ENCODE results near the gene RGCC.
"Not testable (repeated sequence)": the region's sequence is repeated elsewhere in the genome, so short reads cannot be mapped to it uniquely, and the experiment has no call there.

RGCC gene, protein sequence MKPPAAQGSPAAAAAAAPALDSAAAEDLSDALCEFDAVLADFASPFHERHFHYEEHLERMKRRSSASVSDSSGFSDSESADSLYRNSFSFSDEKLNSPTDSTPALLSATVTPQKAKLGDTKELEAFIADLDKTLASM

DNA sequence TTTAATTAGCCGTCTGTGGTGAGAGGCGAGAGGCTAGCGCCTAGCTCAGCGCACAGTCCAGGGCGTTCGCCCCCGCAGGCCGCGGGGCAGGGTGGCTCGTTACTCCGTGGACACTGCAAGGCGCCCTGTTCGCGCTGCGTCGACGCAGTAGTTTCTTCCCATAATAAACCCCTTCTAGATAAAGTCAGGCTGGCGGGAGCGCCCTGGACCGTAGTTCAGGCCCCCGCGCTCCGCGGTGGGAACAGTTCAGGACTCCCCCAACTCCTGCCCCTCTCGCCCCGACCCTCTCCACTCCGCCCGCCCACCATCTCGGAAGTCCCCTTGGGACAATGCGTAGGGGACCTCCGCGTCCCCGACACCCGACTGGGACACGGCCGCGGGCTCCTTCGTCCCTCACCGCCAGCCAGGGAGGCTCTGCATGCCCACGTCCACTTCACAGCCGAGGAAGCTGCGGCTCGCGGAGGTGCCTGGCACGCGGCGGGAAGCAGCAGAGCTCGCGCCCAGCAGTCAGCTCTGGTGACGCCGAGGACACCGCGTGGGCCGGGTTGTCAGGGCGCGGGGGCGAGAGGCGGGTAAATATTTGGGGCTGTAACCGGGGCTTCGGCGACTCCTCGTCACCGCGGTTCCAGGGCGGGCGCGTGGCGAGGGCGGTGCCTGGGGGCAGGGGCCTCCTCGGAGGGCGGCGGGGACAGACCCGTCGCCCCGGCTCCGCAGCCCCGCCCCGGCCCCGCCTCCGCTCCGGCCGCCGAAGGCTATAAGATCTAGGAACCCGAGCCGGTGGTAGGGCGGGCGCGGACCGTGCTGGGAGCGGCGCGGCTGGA lies at the start of gene RGCC:
Gene RGCC (plus strand): TSS at position 783 of the 821 bp plus-strand sequence. CDS start 158 bp downstream, outside the sequence.
- no peak for DNase-seq (ENCODE audit: low spot score)

DNA sequence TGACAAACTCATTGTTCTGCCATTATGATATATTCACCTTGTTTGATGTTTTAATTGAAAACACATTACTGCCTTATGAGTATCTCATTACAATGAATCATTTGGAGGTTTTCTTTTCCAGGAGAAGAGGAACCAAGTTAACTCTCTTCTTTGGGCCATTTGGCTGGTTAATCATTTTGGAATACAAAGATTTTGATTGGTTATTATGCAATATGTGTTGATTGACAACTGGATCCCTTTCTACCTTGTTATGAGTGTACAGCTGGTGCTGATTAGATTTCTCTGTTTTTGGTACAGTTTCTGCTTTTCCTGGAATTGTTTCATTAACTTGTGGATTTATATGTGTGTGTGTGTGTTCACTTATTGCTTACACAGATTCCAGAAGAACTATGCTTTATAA lies 49.2 kb upstream of the RGCC start:
- DNase-seq (ENCODE audit: low spot score): no peak

DNA sequence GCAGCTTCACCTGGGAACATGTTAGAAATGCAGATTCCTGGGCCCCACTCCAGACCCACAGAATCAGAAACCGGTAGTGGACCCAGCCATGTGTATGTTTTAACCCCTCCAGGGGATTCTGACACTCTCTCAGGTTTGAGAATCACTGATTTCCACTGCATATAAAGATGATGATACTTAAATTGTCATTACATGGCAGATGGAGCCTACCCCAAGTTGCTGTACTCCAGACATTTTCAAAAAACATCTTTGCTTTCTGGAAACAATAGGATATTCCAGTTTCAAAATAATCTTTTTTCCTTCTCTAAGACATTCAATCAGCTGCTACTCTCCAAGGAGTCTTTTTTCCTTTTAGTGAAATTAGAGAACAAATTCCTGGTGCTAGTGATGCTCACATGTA lies 48.6 kb upstream of the RGCC start:
- no peak for DNase-seq (ENCODE audit: low spot score)

DNA sequence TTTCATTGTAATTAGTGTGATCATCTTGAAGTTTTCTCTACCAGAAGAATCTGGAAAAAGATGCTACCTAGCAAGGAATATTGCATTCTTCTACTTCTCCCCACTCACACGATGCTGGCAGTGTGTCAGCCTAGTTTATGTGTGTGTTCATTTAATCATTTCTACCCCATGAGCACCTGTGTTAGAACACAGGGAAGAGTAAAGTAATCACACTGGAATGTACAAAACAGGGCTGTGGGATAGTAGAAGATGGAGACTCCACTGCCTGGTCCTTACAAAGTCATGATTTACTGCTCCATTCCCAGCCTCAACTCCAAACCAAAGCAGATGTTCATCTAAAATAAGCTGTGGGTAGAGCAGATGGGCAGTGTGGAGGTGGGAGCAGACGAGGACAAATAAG lies 47.7 kb upstream of the RGCC start:
- no peak for DNase-seq (ENCODE audit: low spot score)

DNA sequence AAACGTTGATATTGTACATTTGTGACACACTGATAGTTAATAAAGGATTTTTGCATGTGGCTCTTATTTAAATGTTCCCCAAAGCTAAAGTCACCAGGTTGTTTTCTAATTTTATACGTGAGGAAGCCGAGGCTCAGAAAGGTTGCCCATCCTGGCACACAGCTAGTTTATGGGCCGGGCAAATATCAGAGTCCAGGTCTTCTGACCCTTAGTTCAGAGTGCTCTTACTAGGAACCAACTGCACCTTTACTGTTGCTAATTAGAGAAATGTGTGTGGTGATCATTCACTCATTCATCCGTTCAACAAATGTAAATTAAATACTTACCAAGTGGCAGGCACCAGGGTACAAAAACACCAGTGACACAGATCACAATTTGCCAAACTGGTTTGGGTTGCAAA lies 46.3 kb upstream of the RGCC start:
- DNase-seq (ENCODE audit: low spot score): no peak

DNA sequence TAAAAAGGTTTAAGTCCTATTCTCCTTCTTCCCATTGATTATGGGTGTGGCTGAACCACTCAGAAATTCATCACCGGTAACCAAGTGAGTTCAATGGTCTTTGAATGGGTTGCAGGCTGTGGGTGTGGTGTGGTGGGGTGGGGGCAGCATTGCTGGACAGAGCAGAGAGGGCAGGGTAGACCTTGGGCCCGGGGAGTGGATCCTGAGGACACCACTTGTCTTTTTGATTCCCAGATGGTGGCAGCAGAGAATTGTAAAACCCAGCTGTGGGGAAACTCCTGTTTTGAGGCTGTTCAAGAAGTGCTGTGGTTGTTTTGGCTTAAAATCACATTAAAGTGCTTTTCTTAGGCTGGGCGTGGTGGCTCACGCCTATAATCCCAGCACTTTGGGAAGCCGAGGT lies 45.8 kb upstream of the RGCC start:
- peak; percentile 6 for DNase-seq (ENCODE audit: low spot score)

DNA sequence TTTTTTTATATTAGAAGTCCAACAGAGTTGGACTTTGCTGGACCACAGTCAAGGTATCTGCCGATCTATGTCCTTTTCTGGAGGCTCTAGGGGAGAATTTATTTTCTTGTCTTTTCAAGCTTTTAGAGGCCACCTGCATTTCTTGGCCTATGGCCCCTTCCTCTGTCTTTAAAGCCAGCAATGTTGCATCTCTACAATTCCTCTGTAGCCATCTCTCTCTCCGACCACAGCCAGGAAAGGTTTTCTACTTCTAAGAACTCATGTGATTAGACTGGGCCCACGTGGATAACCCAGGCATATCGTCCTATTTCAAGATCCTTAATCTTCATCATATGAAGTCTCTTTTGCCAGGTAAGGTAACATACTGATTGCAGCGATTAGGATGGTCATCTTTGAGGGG lies 43.5 kb upstream of the RGCC start:
- DNase-seq (ENCODE audit: low spot score): no peak

DNA sequence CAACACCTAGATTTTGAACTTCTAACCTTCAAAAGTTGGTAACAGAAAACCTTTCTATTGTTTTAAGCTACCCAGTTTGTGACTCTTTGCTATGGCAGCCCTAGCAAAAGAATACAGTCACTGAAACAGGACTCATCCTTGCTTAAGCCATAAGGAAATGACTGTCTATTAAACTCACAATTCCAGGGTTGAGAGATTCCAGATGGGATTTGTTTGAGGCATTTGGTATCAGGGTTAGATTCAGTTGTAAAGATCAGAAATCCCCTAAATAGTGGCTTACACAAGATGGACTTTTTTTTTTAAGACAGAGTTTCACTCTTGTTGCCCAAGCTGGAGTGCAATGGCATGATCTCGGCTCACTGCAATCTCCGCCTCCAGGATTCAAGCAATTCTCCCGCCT lies 41.1 kb upstream of the RGCC start:
- DNase-seq (ENCODE audit: low spot score): no peak

DNA sequence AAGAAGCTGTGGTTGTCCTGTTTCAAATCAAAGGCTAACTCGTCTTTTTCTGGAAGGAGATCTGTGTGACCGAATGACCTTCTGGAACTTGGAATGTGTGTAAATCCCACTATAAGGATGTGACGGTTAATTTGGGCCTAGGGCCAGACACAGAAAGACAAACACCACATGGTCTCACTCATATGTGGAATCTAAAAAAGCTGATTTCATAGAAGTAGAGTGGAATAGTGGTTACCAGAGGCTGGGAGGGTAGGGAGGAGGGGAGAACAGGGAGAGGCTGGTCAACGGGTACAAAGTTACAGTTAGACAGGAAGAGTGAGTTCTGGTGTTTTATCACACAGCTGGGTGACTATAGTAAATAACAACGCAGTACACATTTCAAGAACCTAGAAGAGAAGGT lies 39.3 kb upstream of the RGCC start:
- DNase-seq (ENCODE audit: low spot score): no peak

DNA sequence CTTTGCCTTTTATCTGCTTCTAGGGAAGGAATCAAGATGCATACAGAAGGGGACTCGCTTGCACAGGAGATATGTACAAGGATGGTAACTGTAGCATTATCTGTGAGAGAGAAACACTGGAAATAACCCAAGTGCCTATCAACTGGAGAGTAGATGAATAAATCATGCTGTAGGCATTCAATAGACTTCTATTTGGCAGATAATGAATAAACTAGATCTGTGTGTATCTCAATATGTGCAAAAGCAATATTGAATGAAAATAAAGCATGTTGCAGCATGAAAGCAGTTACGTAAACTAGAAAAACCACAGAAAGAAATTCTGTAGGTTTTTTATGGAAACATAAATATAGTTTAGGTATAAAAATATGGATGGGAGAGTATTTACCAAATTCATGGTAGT lies 38.6 kb upstream of the RGCC start:
- DNase-seq (ENCODE audit: low spot score): no peak

DNA sequence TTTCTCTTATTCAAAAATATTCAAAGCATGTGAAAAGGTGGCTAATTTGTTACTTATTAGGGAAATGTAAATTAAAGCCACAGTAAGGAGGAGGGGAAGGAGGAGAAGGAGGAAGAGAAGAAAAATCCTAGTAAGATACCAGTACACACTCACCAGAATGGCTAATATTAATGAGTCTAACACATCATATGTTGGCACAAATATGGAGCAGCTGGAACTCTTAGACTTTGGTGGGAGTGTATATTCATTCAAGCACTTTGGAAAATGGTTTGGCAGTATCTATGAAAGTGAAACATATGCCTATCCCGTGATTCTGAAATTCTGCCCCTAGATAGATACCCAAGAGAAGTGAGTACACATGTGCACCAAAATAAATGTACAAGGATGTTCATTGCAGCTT lies 38.1 kb upstream of the RGCC start:
- DNase-seq (ENCODE audit: low spot score): no peak

DNA sequence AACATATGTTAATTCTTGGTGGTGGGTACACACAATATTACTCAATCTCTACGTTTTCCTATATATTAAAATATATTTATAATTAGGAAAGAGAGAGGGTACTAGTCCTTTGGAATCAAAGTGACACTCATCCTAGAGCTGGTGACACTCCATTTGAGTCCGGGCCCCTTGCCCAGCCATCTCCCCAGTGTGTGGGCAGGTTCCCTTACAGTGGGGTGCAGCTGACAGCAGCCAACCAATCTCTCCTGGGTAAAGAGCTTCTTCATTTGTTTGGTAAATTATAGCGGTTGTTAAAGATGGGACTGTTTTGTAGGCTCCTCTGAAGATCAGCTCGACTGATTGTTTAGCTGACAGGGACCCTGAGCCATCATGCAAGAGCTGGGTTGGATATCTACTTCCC lies 37.2 kb upstream of the RGCC start:
- DNase-seq (ENCODE audit: low spot score): no peak

DNA sequence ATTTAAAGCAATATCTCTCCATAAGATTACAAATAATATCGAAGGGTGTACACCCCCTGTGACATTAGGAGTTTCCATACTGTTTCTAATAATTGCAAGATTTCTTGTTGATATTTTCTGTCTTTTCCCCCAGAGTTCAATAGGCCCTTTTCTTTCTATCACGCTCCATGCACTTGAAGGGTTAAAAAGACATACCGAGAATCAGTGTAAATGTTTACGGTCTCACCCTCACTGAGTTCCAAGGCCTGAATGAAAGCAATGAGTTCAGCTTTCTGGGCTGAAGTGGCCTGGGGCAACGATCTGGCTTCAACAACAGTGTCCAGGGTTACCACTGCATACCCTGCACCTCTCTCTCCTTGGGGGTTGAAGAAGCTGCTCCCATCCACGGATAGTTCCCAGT lies 36.0 kb upstream of the RGCC start:
- not testable (repeated sequence) for DNase-seq (ENCODE audit: low spot score)

DNA sequence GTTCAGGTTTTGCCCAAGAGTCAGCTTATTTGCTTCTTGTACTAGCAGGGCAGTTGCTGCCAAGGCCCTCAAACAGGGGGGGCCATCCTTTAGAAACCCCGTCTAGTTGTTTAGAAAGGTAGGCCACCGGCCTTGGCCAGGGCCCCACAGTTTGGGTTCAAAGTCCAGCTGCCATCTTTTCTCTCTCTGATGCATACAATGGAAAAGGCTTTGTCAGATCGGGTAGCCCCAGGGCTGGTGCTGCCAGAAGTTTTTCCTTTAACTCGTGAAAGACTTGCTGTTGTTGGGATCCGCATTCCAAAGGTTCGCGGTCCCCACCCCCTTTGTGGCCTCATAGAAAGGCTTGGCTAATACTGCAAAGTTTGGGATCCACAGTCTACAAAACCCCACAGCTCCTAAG lies 35.4 kb upstream of the RGCC start:
- not testable (repeated sequence) for DNase-seq (ENCODE audit: low spot score)

DNA sequence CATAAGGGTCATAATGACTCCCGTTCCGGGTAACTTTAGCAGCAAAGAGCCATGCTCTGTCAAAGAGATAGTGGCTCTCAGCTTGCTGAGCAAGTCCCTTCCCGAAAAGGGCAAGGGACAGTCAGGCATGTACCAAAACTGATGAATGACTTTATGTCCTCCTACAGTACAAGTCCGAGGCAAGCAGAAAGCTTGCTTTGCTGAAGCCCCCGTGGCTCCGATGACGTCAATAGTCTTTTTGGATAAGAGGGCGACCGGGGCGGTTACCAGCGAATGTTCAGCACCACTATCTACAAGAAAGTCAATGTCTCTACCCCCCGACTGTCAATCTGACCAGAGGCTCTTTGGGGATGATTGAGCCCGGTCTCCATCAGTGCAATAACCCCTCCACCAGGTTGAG lies 34.1 kb upstream of the RGCC start:
- not testable (repeated sequence) for DNase-seq (ENCODE audit: low spot score)

DNA sequence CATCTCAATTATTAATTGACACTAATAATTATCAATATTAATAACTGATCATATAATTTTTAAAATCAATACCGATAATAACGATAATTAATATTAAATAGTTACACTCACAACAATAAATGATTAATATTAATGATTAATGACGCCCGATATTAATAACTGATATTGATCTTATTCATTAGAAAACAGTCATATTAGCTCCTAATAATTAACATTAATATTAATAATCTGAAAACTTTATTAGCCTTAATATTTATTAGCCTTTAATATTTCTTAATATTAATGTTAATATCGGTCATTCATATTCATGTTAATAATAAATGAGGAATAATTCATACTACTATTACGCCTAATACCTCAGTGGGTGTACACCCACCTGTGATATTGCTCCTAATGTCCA lies 32.7 kb upstream of the RGCC start:
- not testable (repeated sequence) for DNase-seq (ENCODE audit: low spot score)

DNA sequence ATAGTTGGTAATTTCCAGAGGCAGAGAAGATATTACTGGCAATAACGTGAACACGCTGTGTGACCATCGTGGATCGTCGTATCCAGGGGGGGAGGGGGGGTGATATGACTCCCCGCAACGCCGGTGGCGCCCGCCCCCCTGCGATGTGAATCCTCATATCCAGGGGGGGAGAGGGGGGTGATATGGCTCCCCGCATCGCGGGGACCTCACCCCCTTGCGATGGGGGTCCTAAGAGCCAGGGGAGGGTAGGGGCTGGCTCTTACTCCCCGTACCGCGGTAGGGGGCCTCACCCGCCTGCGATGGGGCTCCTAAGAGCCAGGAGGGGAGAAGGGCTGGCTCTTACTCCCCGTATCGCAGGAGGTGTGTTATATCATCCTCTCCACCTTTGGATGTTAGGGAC lies 31.3 kb upstream of the RGCC start:
- DNase-seq (ENCODE audit: low spot score): no peak

DNA sequence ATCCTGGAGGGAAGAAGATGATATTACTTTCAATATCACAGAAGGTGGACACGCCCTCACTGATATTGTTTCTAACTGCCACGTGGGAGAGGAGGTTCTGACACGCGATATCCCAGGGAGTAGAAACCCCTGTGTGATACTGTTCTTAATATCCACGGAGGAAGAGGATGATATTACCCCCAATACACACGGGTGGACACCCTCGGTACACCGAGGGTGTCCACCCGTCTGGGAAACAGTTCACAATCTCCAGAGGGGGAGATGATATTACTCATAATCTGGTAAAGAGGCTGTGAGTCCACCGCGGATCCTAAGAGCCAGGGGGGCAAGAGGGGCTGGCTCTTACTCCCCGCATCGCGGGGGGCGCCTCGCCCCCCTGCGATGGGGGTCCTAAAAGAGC lies 29.7 kb upstream of the RGCC start:
- DNase-seq (ENCODE audit: low spot score): no peak

DNA sequence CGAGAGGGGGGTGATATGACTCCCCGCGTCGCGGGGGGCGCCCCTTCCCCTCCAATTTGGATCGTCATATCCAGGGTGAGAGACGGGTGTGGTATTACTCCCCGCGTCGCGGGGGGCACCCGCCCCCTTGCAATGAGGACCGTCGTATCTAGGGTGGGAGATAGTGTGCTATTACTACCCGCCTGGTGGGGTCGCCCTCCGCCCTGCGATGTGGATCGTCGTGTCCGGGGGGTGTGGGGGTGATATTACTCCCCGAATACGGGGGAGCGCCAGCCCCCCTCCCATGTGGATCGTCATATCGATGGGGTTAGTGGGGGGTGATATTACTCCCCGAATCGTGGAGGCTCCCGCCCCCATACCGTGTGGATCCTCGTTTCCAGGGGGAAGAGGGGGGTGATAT lies 29.2 kb upstream of the RGCC start:
- no peak for DNase-seq (ENCODE audit: low spot score)

DNA sequence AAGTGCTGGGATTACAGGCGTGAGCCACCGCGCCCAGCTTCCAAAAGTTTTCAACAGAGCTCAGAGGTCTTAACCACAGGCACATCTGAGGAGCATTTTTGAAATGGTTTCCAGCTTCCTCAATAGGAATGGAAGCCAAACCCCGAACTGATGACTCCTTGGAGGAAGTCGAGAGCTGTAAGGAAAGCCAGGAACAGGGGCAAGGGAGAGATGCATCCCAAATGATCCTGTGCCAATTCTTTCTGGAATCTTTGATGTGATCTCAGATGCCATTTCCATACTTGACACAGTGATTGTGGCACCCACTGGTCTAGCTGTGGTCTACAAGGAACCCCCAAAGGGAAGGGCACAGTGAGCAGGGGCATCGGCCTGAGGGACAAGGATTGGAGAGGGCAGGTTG lies 23.3 kb upstream of the RGCC start:
- not testable (repeated sequence) for DNase-seq (ENCODE audit: low spot score)

DNA sequence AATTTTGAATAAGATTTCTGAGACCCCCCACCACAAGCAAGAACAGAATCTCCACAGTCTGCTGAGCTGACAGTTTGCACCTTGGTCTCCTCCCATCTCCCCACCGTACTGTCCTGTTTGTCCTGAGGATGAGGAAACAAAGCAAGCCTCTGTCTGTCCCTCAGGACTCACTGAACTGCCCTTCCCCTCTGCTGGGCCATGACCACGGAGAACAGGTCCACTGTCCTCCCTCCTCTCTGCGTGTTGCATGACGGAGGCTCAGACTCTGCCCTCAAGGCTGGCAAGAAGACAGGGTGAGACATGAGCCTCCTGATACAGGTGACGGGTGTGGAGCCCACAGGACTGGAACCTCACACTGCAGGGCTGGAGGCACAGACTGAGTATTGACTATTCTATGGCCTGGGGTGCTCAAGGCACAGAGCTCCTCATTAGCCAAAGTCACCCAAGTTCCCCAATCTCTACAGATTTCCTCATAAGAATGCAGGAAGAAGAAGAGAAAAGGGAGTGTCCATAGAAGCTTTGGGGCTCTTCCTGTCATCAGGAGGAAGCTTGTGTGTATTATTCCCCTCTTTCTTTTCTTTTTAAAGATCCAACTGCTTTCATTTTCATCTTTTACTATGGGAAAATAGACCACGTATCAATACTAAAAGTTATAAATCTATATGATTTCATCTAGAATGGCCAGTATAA lies 22.4 kb upstream of the RGCC start:
- DNase-seq (ENCODE audit: low spot score): no peak

DNA sequence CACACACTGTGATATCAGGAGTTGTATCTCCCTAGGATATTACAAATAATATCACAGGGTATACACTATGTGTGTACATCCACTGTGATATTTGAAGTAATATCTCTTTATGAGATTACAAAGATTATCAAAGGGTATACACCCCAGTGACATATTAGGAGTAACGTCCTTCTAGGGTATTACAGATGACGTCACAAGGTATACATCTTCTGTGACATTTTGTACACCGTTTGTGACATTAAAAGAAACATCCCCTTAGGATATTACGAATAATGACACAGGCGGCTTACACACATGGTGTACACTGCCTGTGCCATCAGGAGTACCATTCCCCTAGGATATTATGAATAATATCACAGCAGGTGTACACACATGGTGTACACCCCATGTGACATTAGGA lies 13.4 kb upstream of the RGCC start:
- DNase-seq (ENCODE audit: low spot score): no peak

DNA sequence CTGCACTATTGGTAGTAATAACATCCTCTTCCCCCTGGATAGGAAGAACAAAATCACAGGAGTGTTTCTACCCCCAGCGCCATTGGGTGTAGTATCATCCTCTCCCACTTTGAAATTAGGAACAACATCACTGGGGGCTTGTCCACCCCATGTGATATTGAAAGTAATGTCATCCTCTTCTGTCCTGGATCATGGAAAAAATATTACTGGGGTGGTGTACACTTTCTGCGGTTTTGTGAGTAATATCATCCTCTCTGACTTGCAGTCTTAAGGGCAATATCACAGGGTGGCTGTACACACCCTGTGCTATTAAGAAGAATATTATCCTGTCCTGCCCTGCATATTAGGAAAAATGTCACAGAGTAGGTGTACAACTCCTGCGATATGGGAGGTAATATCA lies 4.9 kb upstream of the RGCC start:
- DNase-seq (ENCODE audit: low spot score): no peak

DNA sequence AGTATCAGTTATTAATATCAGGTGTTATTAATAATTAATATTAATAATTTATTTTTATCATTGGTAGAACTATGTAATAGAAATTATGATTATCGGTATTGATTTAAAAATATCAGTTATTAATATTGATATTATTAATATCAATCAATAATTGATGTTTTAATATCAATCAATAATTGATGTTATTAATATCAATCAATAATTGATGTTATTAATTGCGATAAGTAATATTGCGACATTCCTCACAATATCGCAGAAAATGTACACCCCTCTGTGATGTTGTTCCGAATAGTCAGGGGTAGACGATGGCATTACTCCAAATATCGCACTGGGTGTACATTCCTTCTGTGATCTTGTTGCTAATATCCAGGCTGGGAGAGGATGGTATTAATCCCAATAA lies 3.7 kb upstream of the RGCC start:
- no peak for DNase-seq (ENCODE audit: low spot score)

All from COLO829 (cell line).